PFSK-1 (cell line): ENCODE results near the gene ZBTB7A.

Experiments
- FOXP2 ChIP-seq: optimal IDR thresholded peaks from 2 replicates; pipeline ENCODE3; 2011; ENCODE audit warnings: borderline replicate concordance, control low read depth, inconsistent platforms; ENCODE audit not compliant: insufficient read depth; ENCODE audit errors: extremely low read length, extremely low read depth
- POLR2AphosphoS5 ChIP-seq: IDR thresholded peaks from 2 replicates; pipeline ENCODE4 v1.6.1; 2012; ENCODE audit warnings: low read depth, mild to moderate bottlenecking, control low read depth, low read length, moderate library complexity
- SIN3A ChIP-seq: IDR thresholded peaks from 2 replicates; pipeline ENCODE4 v1.6.1; 2012; ENCODE audit warnings: mild to moderate bottlenecking, low read length, moderate library complexity, borderline replicate concordance; ENCODE audit not compliant: insufficient read depth
- TAF1 ChIP-seq: IDR thresholded peaks from 2 replicates; pipeline ENCODE4 v1.6.1; 2012; ENCODE audit warnings: low read length, control low read depth, borderline replicate concordance; ENCODE audit not compliant: insufficient read depth
- TF ChIP-seq, protein P1 (sequence below), 2 experiments: IDR thresholded peaks; 2 replicates each; pipeline versions ENCODE4 v1.6.1 to v1.8.0; 2011 to 2012; ENCODE audit warnings: low read depth in 2 of 2, low read length in 2 of 2, control low read depth in 1 of 2, inconsistent platforms in 1 of 2, mild to moderate bottlenecking in 1 of 2, moderate library complexity in 1 of 2; ENCODE audit not compliant: insufficient read depth in 1 of 2

DNA sequence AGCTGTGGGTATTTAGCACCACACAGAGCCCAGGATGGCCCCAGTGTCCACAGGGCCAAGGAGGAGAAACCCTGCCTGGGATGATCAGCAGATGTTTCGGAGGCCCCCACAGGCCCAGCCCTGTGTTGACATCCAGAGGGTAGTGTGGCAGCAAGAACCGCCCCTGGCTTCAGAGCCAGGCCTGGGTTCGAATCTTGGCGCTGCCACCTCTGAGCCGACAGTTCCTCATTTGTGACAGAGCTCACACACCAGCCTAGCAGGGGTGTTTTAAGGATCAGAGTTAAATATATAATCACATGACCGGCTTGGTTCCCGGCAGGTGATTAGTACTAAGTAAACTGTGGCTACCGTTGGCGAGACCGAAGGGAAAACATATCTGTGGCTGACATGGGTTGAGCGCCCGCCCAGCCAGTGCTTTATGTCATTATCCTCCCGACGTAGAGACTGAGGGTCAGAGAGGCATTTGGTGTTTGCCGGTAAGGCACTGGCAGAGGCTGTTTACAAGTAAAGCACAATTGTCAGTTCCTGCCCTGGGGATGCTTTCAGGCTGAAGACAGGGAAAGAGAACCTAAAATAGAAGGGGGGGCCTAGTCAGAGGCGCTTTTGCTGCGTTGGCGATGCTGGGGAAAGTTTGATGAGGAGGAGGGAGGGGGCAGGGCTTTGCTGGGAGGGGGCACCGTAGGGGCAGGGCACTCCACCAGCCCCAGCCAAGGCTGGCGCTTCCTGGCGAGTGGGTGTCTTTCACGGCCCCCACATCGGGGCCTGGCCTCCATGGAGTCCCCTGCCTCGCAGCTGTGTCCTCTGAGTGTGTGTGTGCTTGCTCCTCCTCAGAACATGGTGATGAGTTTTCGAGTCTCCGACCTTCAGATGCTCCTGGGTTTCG lies 54.4 kb downstream of the ZBTB7A start:
- TF ChIP-seq POLR2AphosphoS5, result no peak
- TF ChIP-seq TAF1, result no peak
- TF ChIP-seq, protein P1, sequence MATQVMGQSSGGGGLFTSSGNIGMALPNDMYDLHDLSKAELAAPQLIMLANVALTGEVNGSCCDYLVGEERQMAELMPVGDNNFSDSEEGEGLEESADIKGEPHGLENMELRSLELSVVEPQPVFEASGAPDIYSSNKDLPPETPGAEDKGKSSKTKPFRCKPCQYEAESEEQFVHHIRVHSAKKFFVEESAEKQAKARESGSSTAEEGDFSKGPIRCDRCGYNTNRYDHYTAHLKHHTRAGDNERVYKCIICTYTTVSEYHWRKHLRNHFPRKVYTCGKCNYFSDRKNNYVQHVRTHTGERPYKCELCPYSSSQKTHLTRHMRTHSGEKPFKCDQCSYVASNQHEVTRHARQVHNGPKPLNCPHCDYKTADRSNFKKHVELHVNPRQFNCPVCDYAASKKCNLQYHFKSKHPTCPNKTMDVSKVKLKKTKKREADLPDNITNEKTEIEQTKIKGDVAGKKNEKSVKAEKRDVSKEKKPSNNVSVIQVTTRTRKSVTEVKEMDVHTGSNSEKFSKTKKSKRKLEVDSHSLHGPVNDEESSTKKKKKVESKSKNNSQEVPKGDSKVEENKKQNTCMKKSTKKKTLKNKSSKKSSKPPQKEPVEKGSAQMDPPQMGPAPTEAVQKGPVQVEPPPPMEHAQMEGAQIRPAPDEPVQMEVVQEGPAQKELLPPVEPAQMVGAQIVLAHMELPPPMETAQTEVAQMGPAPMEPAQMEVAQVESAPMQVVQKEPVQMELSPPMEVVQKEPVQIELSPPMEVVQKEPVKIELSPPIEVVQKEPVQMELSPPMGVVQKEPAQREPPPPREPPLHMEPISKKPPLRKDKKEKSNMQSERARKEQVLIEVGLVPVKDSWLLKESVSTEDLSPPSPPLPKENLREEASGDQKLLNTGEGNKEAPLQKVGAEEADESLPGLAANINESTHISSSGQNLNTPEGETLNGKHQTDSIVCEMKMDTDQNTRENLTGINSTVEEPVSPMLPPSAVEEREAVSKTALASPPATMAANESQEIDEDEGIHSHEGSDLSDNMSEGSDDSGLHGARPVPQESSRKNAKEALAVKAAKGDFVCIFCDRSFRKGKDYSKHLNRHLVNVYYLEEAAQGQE (IDR thresholded peaks at IDR 0.05; ENCODE audit: insufficient read depth in 1 of 2, low read depth in 2 of 2, low read length in 2 of 2), result no peak
- no peak for TF ChIP-seq FOXP2
- TF ChIP-seq SIN3A, result no peak
